ENCODE measurements around the gene GDI2. TPM values are rescaled to one million over a fixed set of nuclear protein-coding genes. Genes with fewer than 3 reads are reported as not detected.
"Not testable (repeated sequence)": the region's sequence is repeated elsewhere in the genome, so short reads cannot be mapped to it uniquely, and the experiment has no call there.

The GDI2 gene
- total RNA-seq, 1 donor from 2014 or later = 174 TPM

- intact Hi-C loops (cut with DNase I) = no loop called here
- Histone ChIP-seq H3K9me3 (no peaks in the 10 kb centered on the region), H3K27ac (no peak overlapping the region), H3K27me3 (no peaks in the 10 kb centered on the region), H3K4me1 (no peaks in the 10 kb centered on the region), H3K36me3 (no peaks in the 10 kb centered on the region), H3K4me3 (no peak overlapping the region)
- no peak for DNase-seq (ENCODE audit: extremely low spot score in 2 of 2)
- TF ChIP-seq CTCF (IDR thresholded peaks at IDR 0.05) (no peak), POLR2AphosphoS5 (IDR thresholded peaks at IDR 0.05; ENCODE audit: insufficient read depth in 1 of 2, low read depth in 1 of 2) (no peak), POLR2A (IDR thresholded peaks at IDR 0.05) (no peak)
Measured at GRCh38 chr10:5831446-5831782, 18.2 kb upstream of the GDI2 start.

- no peak overlapping the region for H3K27ac ChIP-seq
- no peak overlapping the region for H3K4me3 ChIP-seq
- no peaks in the 10 kb centered on the region for H3K4me1 ChIP-seq
- no peaks in the 10 kb centered on the region for H3K9me3 ChIP-seq
- no peaks in the 10 kb centered on the region for H3K27me3 ChIP-seq
- no peak for DNase-seq (ENCODE audit: extremely low spot score in 2 of 2)
- no peaks in the 10 kb centered on the region for H3K36me3 ChIP-seq
- TF ChIP-seq POLR2A (IDR thresholded peaks at IDR 0.05) (no peak), POLR2AphosphoS5 (IDR thresholded peaks at IDR 0.05; ENCODE audit: insufficient read depth in 1 of 2, low read depth in 1 of 2) (no peak), CTCF (IDR thresholded peaks at IDR 0.05) (no peak)
- intact Hi-C loops (cut with DNase I) = no loop called here
Measured at GRCh38 chr10:5830629-5831445, 17.6 kb upstream of the GDI2 start.

- Histone ChIP-seq H3K36me3 (no peaks in the 10 kb centered on the region), H3K4me3 (no peak overlapping the region), H3K4me1 (no peaks in the 10 kb centered on the region), H3K9me3 (no peaks in the 10 kb centered on the region), H3K27me3 (no peaks in the 10 kb centered on the region), H3K27ac (no peak overlapping the region)
- DNase-seq (ENCODE audit: extremely low spot score in 2 of 2) = no peak
- intact Hi-C loops (cut with DNase I) = no loop called here
- TF ChIP-seq POLR2AphosphoS5 (IDR thresholded peaks at IDR 0.05; ENCODE audit: insufficient read depth in 1 of 2, low read depth in 1 of 2) (no peak), CTCF (IDR thresholded peaks at IDR 0.05) (no peak), POLR2A (IDR thresholded peaks at IDR 0.05) (no peak)
Measured at GRCh38 chr10:5829267-5829666, 16.0 kb upstream of the GDI2 start.

- no peak overlapping the region for H3K27ac ChIP-seq
- TF ChIP-seq POLR2A (IDR thresholded peaks at IDR 0.05) (no peak), POLR2AphosphoS5 (IDR thresholded peaks at IDR 0.05; ENCODE audit: insufficient read depth in 1 of 2, low read depth in 1 of 2) (no peak), CTCF (IDR thresholded peaks at IDR 0.05) (no peak)
- no peaks in the 10 kb centered on the region for H3K9me3 ChIP-seq
- H3K4me3 ChIP-seq = no peak overlapping the region
- DNase-seq (ENCODE audit: extremely low spot score in 2 of 2) = no peak
- H3K4me1 ChIP-seq = no peaks in the 10 kb centered on the region
- H3K36me3 ChIP-seq = no peaks in the 10 kb centered on the region
- H3K27me3 ChIP-seq = no peaks in the 10 kb centered on the region
- intact Hi-C loops (cut with DNase I) = no loop called here
Measured at GRCh38 chr10:5828725-5829124, 15.5 kb upstream of the GDI2 start.

- Histone ChIP-seq H3K27me3 (no peaks in the 10 kb centered on the region), H3K9me3 (no peaks in the 10 kb centered on the region), H3K36me3 (no peaks in the 10 kb centered on the region), H3K4me1 (no peaks in the 10 kb centered on the region), H3K4me3 (no peak overlapping the region), H3K27ac (no peak overlapping the region)
- no peak for TF ChIP-seq POLR2A (IDR thresholded peaks at IDR 0.05)
- no peak for TF ChIP-seq CTCF (IDR thresholded peaks at IDR 0.05)
- DNase-seq (ENCODE audit: extremely low spot score in 2 of 2) = no peak
- intact Hi-C loops (cut with DNase I) = no loop called here
Measured at GRCh38 chr10:5827841-5828240, 14.6 kb upstream of the GDI2 start.

GRCh38 chr10:5826511-5826910 is 13.3 kb upstream of the GDI2 start:
- intact Hi-C loops (cut with DNase I); H3K4me1 ChIP-seq; H3K27me3 ChIP-seq; DNase-seq (ENCODE audit: extremely low spot score in 2 of 2); H3K9me3 ChIP-seq; H3K36me3 ChIP-seq; H3K4me3 ChIP-seq; H3K27ac ChIP-seq: not testable (repeated sequence)
